ENCODE results near the gene ADARB2.

The ADARB2 gene

DNA sequence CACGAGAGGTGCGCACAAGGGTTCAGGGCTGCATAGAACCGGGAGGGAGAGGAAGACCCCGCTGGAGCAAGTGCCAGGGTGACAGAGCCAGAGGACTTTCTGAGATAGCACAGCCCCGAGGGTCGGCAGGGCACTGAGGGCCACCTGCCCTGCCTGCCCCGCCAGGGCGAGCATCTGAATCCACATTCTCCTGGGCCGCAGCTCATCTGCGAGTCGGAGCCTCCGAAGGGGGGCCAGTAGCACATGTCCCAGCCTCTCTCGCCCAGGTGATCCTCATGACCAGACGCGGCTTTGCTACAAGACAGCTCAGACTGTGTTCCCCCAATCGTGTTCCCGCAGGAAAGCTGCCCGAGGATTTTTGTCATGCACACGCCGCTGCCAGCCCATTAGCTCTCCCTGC lies 71.2 kb downstream of the ADARB2 start:
- Histone ChIP-seq H4K8ac (ENCODE audit: low read depth, low read length) (peak overlapping the region; percentile 75), H2AK5ac (ENCODE audit: low read depth, low read length) (peak overlapping the region; percentile 16), H2BK5ac (ENCODE audit: low read length) (no peak overlapping the region), H3K36me3 (replicated peaks in 1 of 2; ENCODE audit: control insufficient read depth in 2 of 2, insufficient read depth in 2 of 2, low read length in 2 of 2) (peaks cover 0 to under 1% of the 10 kb centered on the region in 2 donors), H3K14ac (ENCODE audit: low read length) (no peak overlapping the region), H4K91ac (ENCODE audit: low read depth, low read length, poor library complexity) (no peak overlapping the region), H2BK12ac (ENCODE audit: low read length) (no peak overlapping the region), H3K23ac (ENCODE audit: low read depth, low read length, poor library complexity) (peak overlapping the region; percentile 43), H3K79me1 (ENCODE audit: low read depth, low read length) (peaks cover 4% of the 10 kb centered on the region), H2AFZ (ENCODE audit: low read length) (no peak overlapping the region), H2BK15ac (ENCODE audit: low read length) (peak overlapping the region; percentile 16), H3K4me3 (ENCODE audit: low read length in 2 of 2) (no peak overlapping the region), H2BK120ac (ENCODE audit: low read depth, low read length) (no peak overlapping the region), H3K27me3 (ENCODE audit: control insufficient read depth in 3 of 3, insufficient read depth in 3 of 3, low read depth in 1 of 3, low read length in 3 of 3) (no peaks in the 10 kb centered on the region), H3K4me2 (ENCODE audit: insufficient read depth, low read length, poor library complexity, severe bottlenecking) (no peak overlapping the region), H3K9ac (ENCODE audit: low read depth, low read length, poor library complexity) (no peak overlapping the region), H3K4me1 (ENCODE audit: control insufficient read depth in 2 of 2, insufficient read depth in 1 of 2, low read depth in 1 of 2, low read length in 2 of 2) (peaks cover 0 to 6% of the 10 kb centered on the region in 2 donors), H3K9me3 (replicated peaks in 1 of 2; ENCODE audit: control insufficient read depth in 2 of 2, insufficient read depth in 1 of 2, low read depth in 1 of 2, low read length in 2 of 2) (peaks cover 0 to 6% of the 10 kb centered on the region in 2 donors), H3K18ac (ENCODE audit: low read length) (peak overlapping the region; percentile 44), H3K4ac (ENCODE audit: low read length) (no peak overlapping the region), H3K27ac (replicated peaks; ENCODE audit: low read length) (no peak overlapping the region)
- no peak for DNase-seq (ENCODE audit: low spot score)
- no CpG with 5 or more reads among the region's 20 CpGs for WGBS, 2 donors (ENCODE audit: extremely low coverage in 2 of 2, insufficient read length in 2 of 2, insufficient replicate concordance in 1 of 2)

DNA sequence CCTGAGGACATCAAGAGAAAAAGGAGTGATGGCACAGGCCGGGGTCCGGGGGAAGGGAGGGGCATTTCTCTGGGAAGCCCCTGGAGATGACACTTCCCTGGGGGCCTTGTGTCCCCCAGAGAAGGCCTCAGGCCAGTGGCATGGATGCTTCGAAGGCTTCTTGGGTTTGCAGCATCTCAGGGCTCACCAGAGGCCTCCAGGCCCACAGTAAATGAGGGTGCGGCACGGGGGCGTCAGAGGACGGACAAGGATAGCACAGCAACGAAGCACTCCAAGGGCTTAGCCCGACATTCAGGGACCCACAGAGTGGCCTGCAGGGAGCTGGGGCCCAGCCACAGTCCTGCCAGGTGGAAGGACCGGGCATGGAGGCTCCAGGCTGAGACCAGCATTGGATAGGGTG lies 71.6 kb downstream of the ADARB2 start:
- Histone ChIP-seq H3K4me3 (ENCODE audit: low read length in 2 of 2) (no peak overlapping the region), H2AK5ac (ENCODE audit: low read depth, low read length) (no peak overlapping the region), H4K91ac (ENCODE audit: low read depth, low read length, poor library complexity) (no peak overlapping the region)

DNA sequence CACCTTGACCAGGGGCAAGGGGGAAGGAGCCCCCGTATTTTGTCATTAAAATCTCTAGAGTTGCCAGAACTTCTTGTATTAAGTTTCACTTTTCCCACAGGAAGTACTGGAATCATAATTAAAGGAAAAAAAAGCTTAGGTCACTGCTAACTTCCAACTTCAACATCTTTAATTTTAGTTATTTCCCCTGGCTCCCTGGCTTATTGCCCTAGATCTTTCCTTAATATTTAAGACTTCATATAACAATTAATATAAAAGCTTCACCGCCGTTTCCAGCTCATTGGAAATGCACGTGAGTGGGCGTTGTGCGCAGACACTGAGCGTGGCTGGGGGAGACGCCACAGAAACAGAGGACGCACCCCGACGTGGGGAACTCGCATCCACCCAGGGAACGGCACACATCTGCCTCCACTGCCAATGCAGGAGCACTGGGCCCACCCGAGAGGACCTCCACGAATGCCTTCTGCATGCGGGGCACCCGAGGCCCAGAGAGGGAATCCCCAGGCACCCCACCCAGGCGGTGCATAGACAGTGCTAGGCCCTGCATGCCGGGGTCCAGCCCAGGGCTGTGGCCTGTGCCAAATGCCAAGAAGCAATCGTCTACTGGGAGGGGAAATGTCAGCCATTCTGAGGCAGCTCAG lies 72.2 kb downstream of the ADARB2 start:
- H3K36me3 ChIP-seq (replicated peaks in 1 of 2; ENCODE audit: control insufficient read depth in 2 of 2, insufficient read depth in 2 of 2, low read length in 2 of 2) = no peaks in the 10 kb centered on the region
- H3K4me3 ChIP-seq (ENCODE audit: low read length in 2 of 2) = no peak overlapping the region
- no CpG with 5 or more reads among the region's 20 CpGs for WGBS, 2 donors (ENCODE audit: extremely low coverage in 2 of 2, insufficient read length in 2 of 2, insufficient replicate concordance in 1 of 2)
- H2BK120ac ChIP-seq (ENCODE audit: low read depth, low read length) = no peak overlapping the region
- no peak overlapping the region for H2BK15ac ChIP-seq (ENCODE audit: low read length)
- H3K14ac ChIP-seq (ENCODE audit: low read length) = no peak overlapping the region
- H3K9me3 ChIP-seq (replicated peaks in 1 of 2; ENCODE audit: control insufficient read depth in 2 of 2, insufficient read depth in 1 of 2, low read depth in 1 of 2, low read length in 2 of 2) = peaks cover 0 to 7% of the 10 kb centered on the region in 2 donors
- H3K27me3 ChIP-seq (ENCODE audit: control insufficient read depth in 3 of 3, insufficient read depth in 3 of 3, low read depth in 1 of 3, low read length in 3 of 3) = no peaks in the 10 kb centered on the region
- H3K27ac ChIP-seq (replicated peaks; ENCODE audit: low read length) = no peak overlapping the region
- H4K8ac ChIP-seq (ENCODE audit: low read depth, low read length) = no peak overlapping the region
- H2BK12ac ChIP-seq (ENCODE audit: low read length) = peak overlapping the region; percentile 17
- H2AFZ ChIP-seq (ENCODE audit: low read length) = no peak overlapping the region
- H3K4me2 ChIP-seq (ENCODE audit: insufficient read depth, low read length, poor library complexity, severe bottlenecking) = no peak overlapping the region
- H3K4me1 ChIP-seq (ENCODE audit: control insufficient read depth in 2 of 2, insufficient read depth in 1 of 2, low read depth in 1 of 2, low read length in 2 of 2) = peaks cover 0 to 6% of the 10 kb centered on the region in 2 donors
- no peak overlapping the region for H2BK5ac ChIP-seq (ENCODE audit: low read length)
- H3K23ac ChIP-seq (ENCODE audit: low read depth, low read length, poor library complexity) = no peak overlapping the region
- H3K79me1 ChIP-seq (ENCODE audit: low read depth, low read length) = peaks cover 4% of the 10 kb centered on the region
- no peak overlapping the region for H4K91ac ChIP-seq (ENCODE audit: low read depth, low read length, poor library complexity)
- no peak for DNase-seq (ENCODE audit: low spot score)
- H3K9ac ChIP-seq (ENCODE audit: low read depth, low read length, poor library complexity) = no peak overlapping the region
- H3K18ac ChIP-seq (ENCODE audit: low read length) = no peak overlapping the region
- no peak overlapping the region for H2AK5ac ChIP-seq (ENCODE audit: low read depth, low read length)
- H3K4ac ChIP-seq (ENCODE audit: low read length) = no peak overlapping the region

More for the DNA sequence above, 71.6 kb downstream of the ADARB2 start:
- H3K36me3 ChIP-seq (replicated peaks in 1 of 2; ENCODE audit: control insufficient read depth in 2 of 2, insufficient read depth in 2 of 2, low read length in 2 of 2) = no peaks in the 10 kb centered on the region
- no peak overlapping the region for H2BK120ac ChIP-seq (ENCODE audit: low read depth, low read length)
- WGBS, 2 donors (ENCODE audit: extremely low coverage in 2 of 2, insufficient read length in 2 of 2, insufficient replicate concordance in 1 of 2) = no CpG with 5 or more reads among the region's 10 CpGs
- H3K9me3 ChIP-seq (replicated peaks in 1 of 2; ENCODE audit: control insufficient read depth in 2 of 2, insufficient read depth in 1 of 2, low read depth in 1 of 2, low read length in 2 of 2) = peaks cover 0 to 7% of the 10 kb centered on the region in 2 donors
- no peak overlapping the region for H3K14ac ChIP-seq (ENCODE audit: low read length)
- H3K9ac ChIP-seq (ENCODE audit: low read depth, low read length, poor library complexity) = no peak overlapping the region
- no peak overlapping the region for H2AFZ ChIP-seq (ENCODE audit: low read length)
- H2BK15ac ChIP-seq (ENCODE audit: low read length) = no peak overlapping the region
- H3K18ac ChIP-seq (ENCODE audit: low read length) = peak overlapping the region; percentile 74
- no peak overlapping the region for H2BK12ac ChIP-seq (ENCODE audit: low read length)
- H3K27me3 ChIP-seq (ENCODE audit: control insufficient read depth in 3 of 3, insufficient read depth in 3 of 3, low read depth in 1 of 3, low read length in 3 of 3) = no peaks in the 10 kb centered on the region
- no peak overlapping the region for H3K23ac ChIP-seq (ENCODE audit: low read depth, low read length, poor library complexity)
- no peak overlapping the region for H3K27ac ChIP-seq (replicated peaks; ENCODE audit: low read length)
- H3K4me2 ChIP-seq (ENCODE audit: insufficient read depth, low read length, poor library complexity, severe bottlenecking) = no peak overlapping the region
- H3K4me1 ChIP-seq (ENCODE audit: control insufficient read depth in 2 of 2, insufficient read depth in 1 of 2, low read depth in 1 of 2, low read length in 2 of 2) = peaks cover 0 to 6% of the 10 kb centered on the region in 2 donors
- H3K4ac ChIP-seq (ENCODE audit: low read length) = no peak overlapping the region
- no peak for DNase-seq (ENCODE audit: low spot score)
- no peak overlapping the region for H4K8ac ChIP-seq (ENCODE audit: low read depth, low read length)
- no peak overlapping the region for H2BK5ac ChIP-seq (ENCODE audit: low read length)
- peaks cover 4% of the 10 kb centered on the region for H3K79me1 ChIP-seq (ENCODE audit: low read depth, low read length)

DNA sequence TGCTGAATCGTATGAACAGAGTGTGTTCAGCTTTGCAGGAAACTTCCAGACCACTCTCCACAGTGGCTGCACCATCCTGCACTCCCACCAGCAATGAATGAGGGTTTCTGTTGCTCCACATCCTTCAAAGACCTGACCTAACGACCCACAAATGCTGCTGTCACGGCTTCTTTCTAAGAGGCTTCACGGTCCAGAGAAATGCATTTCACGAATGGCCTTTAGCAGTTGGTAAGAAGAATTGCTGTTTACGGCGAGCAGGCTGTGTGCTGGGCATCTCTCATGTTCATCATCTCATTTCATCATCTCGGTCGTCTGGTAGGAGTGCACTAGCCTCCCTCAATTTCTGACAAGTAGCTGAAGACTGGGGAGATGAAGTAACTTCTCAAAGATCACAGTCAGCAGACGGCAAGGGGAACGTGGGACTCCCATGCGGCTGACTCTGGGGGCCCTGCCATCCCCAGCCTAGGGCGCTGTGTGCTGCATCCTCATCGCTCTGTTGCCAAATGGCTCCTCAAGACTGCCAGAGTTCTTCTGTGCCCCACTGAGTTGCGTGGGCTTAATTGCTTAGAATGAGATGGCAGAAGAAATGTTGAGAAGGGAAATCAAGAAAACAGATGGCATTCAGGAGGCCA lies 72.9 kb downstream of the ADARB2 start:
- H3K23ac ChIP-seq (ENCODE audit: low read depth, low read length, poor library complexity) = peak overlapping the region; percentile 27
- H2AK5ac ChIP-seq (ENCODE audit: low read depth, low read length) = no peak overlapping the region
- no peak overlapping the region for H2BK15ac ChIP-seq (ENCODE audit: low read length)
- H3K4ac ChIP-seq (ENCODE audit: low read length) = no peak overlapping the region
- no peak overlapping the region for H3K4me3 ChIP-seq (ENCODE audit: low read length in 2 of 2)
- no peak overlapping the region for H2AFZ ChIP-seq (ENCODE audit: low read length)
- H2BK120ac ChIP-seq (ENCODE audit: low read depth, low read length) = no peak overlapping the region
- no peaks in the 10 kb centered on the region for H3K36me3 ChIP-seq (replicated peaks in 1 of 2; ENCODE audit: control insufficient read depth in 2 of 2, insufficient read depth in 2 of 2, low read length in 2 of 2)
- no peak overlapping the region for H3K14ac ChIP-seq (ENCODE audit: low read length)
- H4K91ac ChIP-seq (ENCODE audit: low read depth, low read length, poor library complexity) = no peak overlapping the region
- H2BK5ac ChIP-seq (ENCODE audit: low read length) = no peak overlapping the region
- no peak overlapping the region for H3K27ac ChIP-seq (replicated peaks; ENCODE audit: low read length)
- no peak for DNase-seq (ENCODE audit: low spot score)
- no peak overlapping the region for H2BK12ac ChIP-seq (ENCODE audit: low read length)
- H4K8ac ChIP-seq (ENCODE audit: low read depth, low read length) = no peak overlapping the region
- H3K4me1 ChIP-seq (ENCODE audit: control insufficient read depth in 2 of 2, insufficient read depth in 1 of 2, low read depth in 1 of 2, low read length in 2 of 2) = peaks cover 0 to 6% of the 10 kb centered on the region in 2 donors
- no peak overlapping the region for H3K4me2 ChIP-seq (ENCODE audit: insufficient read depth, low read length, poor library complexity, severe bottlenecking)
- peaks cover 0 to 7% of the 10 kb centered on the region in 2 donors for H3K9me3 ChIP-seq (replicated peaks in 1 of 2; ENCODE audit: control insufficient read depth in 2 of 2, insufficient read depth in 1 of 2, low read depth in 1 of 2, low read length in 2 of 2)
- H3K27me3 ChIP-seq (ENCODE audit: control insufficient read depth in 3 of 3, insufficient read depth in 3 of 3, low read depth in 1 of 3, low read length in 3 of 3) = no peaks in the 10 kb centered on the region
- no peak overlapping the region for H3K9ac ChIP-seq (ENCODE audit: low read depth, low read length, poor library complexity)
- peak overlapping the region; percentile 78 for H3K18ac ChIP-seq (ENCODE audit: low read length)
- WGBS, 2 donors (ENCODE audit: extremely low coverage in 2 of 2, insufficient read length in 2 of 2, insufficient replicate concordance in 1 of 2) = no CpG with 5 or more reads among the region's 15 CpGs
- H3K79me1 ChIP-seq (ENCODE audit: low read depth, low read length) = peaks cover 4% of the 10 kb centered on the region
